Left hindlimb (tissue), 1 donor: ENCODE measurements around the gene THAP8.
A peak's percentile ranks its signal among the peaks of the same experiment; 100 is the strongest.
"Not testable (repeated sequence)": the region's sequence is repeated elsewhere in the genome, so short reads cannot be mapped to it uniquely, and the experiment has no call there.

Experiments
- DNase-seq: peaks from one replicate; pipeline ENCODE4 v3.0.0-alpha.2; 2018

Gene THAP8

GRCh38 chr19:36054119-36054732 lies at the start of gene THAP8:
Gene THAP8 (minus strand): TSS chr19:36054285. CDS start chr19:36054217, 68 bp downstream.
- DNase-seq = peak; percentile 100

GRCh38 chr19:36103040-36103626 lies 49.0 kb upstream of the THAP8 start:
- DNase-seq = no peak

GRCh38 chr19:36101550-36102327 lies 47.7 kb upstream of the THAP8 start:
- no peak for DNase-seq

GRCh38 chr19:36100476-36100875 lies 46.4 kb upstream of the THAP8 start:
- no peak for DNase-seq

- no peak for DNase-seq
These were observed 45.2 kb upstream of the THAP8 start for GRCh38 chr19:36099166-36099785.

GRCh38 chr19:36097036-36097435 lies 43.0 kb upstream of the THAP8 start:
- DNase-seq = no peak

- no peak for DNase-seq
These were observed 39.6 kb upstream of the THAP8 start for GRCh38 chr19:36093687-36094086.

- DNase-seq = no peak
These were observed 39.1 kb upstream of the THAP8 start for GRCh38 chr19:36093146-36093662.

- DNase-seq = no peak
These were observed 38.5 kb upstream of the THAP8 start for GRCh38 chr19:36092566-36092965.

GRCh38 chr19:36090910-36091695 lies 37.0 kb upstream of the THAP8 start:
- no peak for DNase-seq

- DNase-seq = no peak
These were observed 35.8 kb upstream of the THAP8 start for GRCh38 chr19:36089847-36090246.

GRCh38 chr19:36086326-36086725 lies 32.2 kb upstream of the THAP8 start:
- DNase-seq = no peak

GRCh38 chr19:36084231-36085009 lies 30.3 kb upstream of the THAP8 start:
- no peak for DNase-seq

GRCh38 chr19:36082916-36083315 lies 28.8 kb upstream of the THAP8 start:
- DNase-seq = no peak

- no peak for DNase-seq
These were observed 27.8 kb upstream of the THAP8 start for GRCh38 chr19:36081894-36082293.

GRCh38 chr19:36081385-36081784 lies 27.3 kb upstream of the THAP8 start:
- DNase-seq = no peak

- DNase-seq = no peak
These were observed 25.4 kb upstream of the THAP8 start for GRCh38 chr19:36079389-36079945.

- no peak for DNase-seq
These were observed 19.2 kb upstream of the THAP8 start for GRCh38 chr19:36073121-36073876.

GRCh38 chr19:36072081-36072480 lies 18.0 kb upstream of the THAP8 start:
- DNase-seq = no peak

GRCh38 chr19:36068810-36069499 lies 14.9 kb upstream of the THAP8 start:
- DNase-seq = not testable (repeated sequence)
